GM06990 (cell line): Measurements from ENCODE around the gene GRIN2B.
A peak's percentile ranks its signal among the peaks of the same experiment; 100 is the strongest.

Experiments used
- DNase-seq: peaks from one replicate; pipeline ENCODE4 v3.0.0-alpha.2; 2011; ENCODE audit not compliant: insufficient read length; ENCODE audit errors: extremely low read depth
- H3K27me3 ChIP-seq: replicated peaks from 2 replicates; pipeline ENCODE4 v1.6.0; 2011; ENCODE audit warnings: low read length; ENCODE audit not compliant: control insufficient read depth, insufficient read depth
- H3K36me3 ChIP-seq: 2 replicates; pipeline ENCODE4 v1.5.1; 2011; ENCODE audit warnings: low read length; ENCODE audit not compliant: control insufficient read depth, insufficient read depth
- H3K4me3 ChIP-seq: replicated peaks from 2 replicates; pipeline ENCODE4 v1.5.1; 2011; ENCODE audit warnings: low read depth, mild to moderate bottlenecking, control low read depth, low read length
- CTCF ChIP-seq: IDR thresholded peaks from 2 replicates; pipeline ENCODE4 v1.5.1; 2011; ENCODE audit warnings: low read length, control low read depth, mild to moderate bottlenecking, inconsistent platforms; ENCODE audit not compliant: insufficient read depth, poor library complexity, severe bottlenecking

Gene GRIN2B

GRCh38 chr12:13941258-13942249 lies 39.8 kb downstream of the GRIN2B start:
- Histone ChIP-seq H3K36me3 (no peaks in the 10 kb centered on the region), H3K4me3 (no peak overlapping the region), H3K27me3 (peaks cover 1% of the 10 kb centered on the region; the same call in 1 of the 2 replicates)
- no peak for DNase-seq
- TF ChIP-seq CTCF = peak; percentile 35

- Histone ChIP-seq H3K27me3 (peaks cover 1% of the 10 kb centered on the region; the same call in 1 of the 2 replicates), H3K36me3 (no peaks in the 10 kb centered on the region), H3K4me3 (no peak overlapping the region)
- no peak for DNase-seq
- no peak for TF ChIP-seq CTCF
These were observed 41.0 kb downstream of the GRIN2B start for GRCh38 chr12:13940335-13940865.

GRCh38 chr12:13937735-13938134 lies 43.7 kb downstream of the GRIN2B start:
- peaks cover 3% of the 10 kb centered on the region for H3K27me3 ChIP-seq
- TF ChIP-seq CTCF = no peak
- H3K36me3 ChIP-seq = no peaks in the 10 kb centered on the region
- no peak overlapping the region for H3K4me3 ChIP-seq
- DNase-seq = no peak

GRCh38 chr12:13935169-13935568 lies 46.2 kb downstream of the GRIN2B start:
- DNase-seq = no peak
- H3K36me3 ChIP-seq = no peaks in the 10 kb centered on the region
- H3K27me3 ChIP-seq = peaks cover 3% of the 10 kb centered on the region
- no peak for TF ChIP-seq CTCF
- H3K4me3 ChIP-seq = no peak overlapping the region
